ENCODE results near the gene KRTAP9-2.

GRCh38 chr17:41211845-41212466 lies 14.5 kb upstream of the KRTAP9-2 start:
- TF ChIP-seq CTCF (IDR thresholded peaks at IDR 0.05) (no peak), POLR2A (IDR thresholded peaks at IDR 0.05) (no peak)

All from lower leg skin (tissue), 3 donors.